ENCODE results near the gene NFU1. TPM values are rescaled to one million over a fixed set of nuclear protein-coding genes. Genes with fewer than 3 reads are reported as not detected.
A peak's percentile ranks its signal among the peaks of the same experiment; 100 is the strongest.

The NFU1 gene
- total and polyA plus RNA-seq, 9 of the 15 experiments (the other 6 are each of a cell fraction or from before 2014, with no cell fraction given), result 33.3 to 61.8 (median 53.7) TPM

- Histone ChIP-seq H3K9ac (ENCODE audit: insufficient read depth in 1 of 2, low read depth in 2 of 2, low read length in 2 of 2) (no peak overlapping the region), H3K4me1 (replicated peaks in 1 of 2; ENCODE audit: control insufficient read depth in 2 of 2, insufficient read depth in 2 of 2, low read length in 2 of 2) (peaks cover 0 to 5% of the 10 kb centered on the region in 2 experiments; a peak in 2 of 5 replicates), H3K9me3 (replicated peaks; ENCODE audit: control insufficient read depth, insufficient read depth, low read depth, low read length) (no peaks in the 10 kb centered on the region), H3K36me3 (ENCODE audit: control insufficient read depth, insufficient read depth, low read length) (peaks cover 25% of the 10 kb centered on the region; the same call in 2 of the 3 replicates), H3K4me3 (no peak overlapping the region), H2AFZ (ENCODE audit: low read depth, low read length) (no peak overlapping the region), H3K27me3 (ENCODE audit: control insufficient read depth in 2 of 2, insufficient read depth in 2 of 2, low read length in 2 of 2) (no peaks in the 10 kb centered on the region), H3K27ac (ENCODE audit: extremely low read depth, low read depth, low read length) (0 out of 3 replicates have a peak overlapping the region, but pooled peaks have one; percentile 14), H3K9me1 (ENCODE audit: control insufficient read depth, insufficient read depth, low read length) (no peaks in the 10 kb centered on the region), H3K79me2 (ENCODE audit: control insufficient read depth, insufficient read depth, low read length) (peaks cover 73% of the 10 kb centered on the region), H3K4me2 (ENCODE audit: insufficient read depth, low read length) (no peak overlapping the region), H4K20me1 (replicated peaks; ENCODE audit: control insufficient read depth, insufficient read depth, low read length) (peaks cover 26% of the 10 kb centered on the region; the same call in 1 of the 2 replicates)
- in situ Hi-C loops (cut with MboI), result no loop called here
- DNase-seq (ENCODE audit: extremely low read depth in 1 of 4, low spot score in 3 of 4) (peak; percentile 39 to 68 (median 52)), FAIRE-seq (peak; percentile 61), ATAC-seq (peak; percentile 85)
- intact Hi-C loops (cut with micrococcal nuclease), result loop anchor here (1.0 to 10.0 kb wide), 4 partner anchors 12 to 337 kb away; partner anchors contain the start of genes GFPT1 and NFU1
- POLR2A ChIA-PET, result interaction anchor here (0.7 to 3.5 kb wide), 8 partner anchors 10 to 748 kb away, joined by 3 to 17 read pairs (median 6); partner anchors contain the start of genes GFPT1 and NFU1
- WGBS (ENCODE audit: insufficient coverage, low coverage, missing lambda C conversion rate), result 44% methylated on average over 8 of the region's 8 CpGs
- no TSS peak for BruUV-seq (replicated peaks)
- CTCF ChIA-PET (ENCODE audit: low intra/inter-chr PET ratio), result interaction anchor here (0.9 kb wide), 2 partner anchors 100 to 339 kb away, joined by 3 to 4 read pairs; no protein-coding TSS in a partner anchor
- TF ChIP-seq HDAC3 (IDR thresholded peaks at IDR 0.05; ENCODE audit: borderline replicate concordance, partially characterized antibody), result peak; percentile 43
- no peak for TF ChIP-seq PHB (CRISPR knock-in tag; IDR thresholded peaks at IDR 0.05)
- TF ChIP-seq CEBPB (tag; IDR thresholded peaks at IDR 0.05), result no peak
- peak; percentile 52 to 73 for TF ChIP-seq RAD21 (CRISPR knock-in tag; conservative IDR thresholded peaks at IDR 0.05 in 1 of 2, IDR thresholded peaks at IDR 0.05 in 1 of 2)
- TF ChIP-seq WHSC1 (IDR thresholded peaks at IDR 0.05; ENCODE audit: low read length), result no peak
- TF ChIP-seq ZNF324 (CRISPR knock-in tag; IDR thresholded peaks at IDR 0.05), result no peak
- TF ChIP-seq PTRF (tag; IDR thresholded peaks at IDR 0.05), result no peak
- TF ChIP-seq ZNF384 (IDR thresholded peaks at IDR 0.05; ENCODE audit: low read depth, low read length), result no peak
- TF ChIP-seq RBBP5 (IDR thresholded peaks at IDR 0.05; ENCODE audit: borderline replicate concordance, insufficient read depth, low read length, poor library complexity, severe bottlenecking), result no peak
- no peak for TF ChIP-seq ADNP (tag; IDR thresholded peaks at IDR 0.05)
- no peak for TF ChIP-seq MEIS2 (IDR thresholded peaks at IDR 0.05; ENCODE audit: partially characterized antibody)
- TF ChIP-seq BDP1 (IDR thresholded peaks at IDR 0.05; ENCODE audit: insufficient read depth, insufficient read length), result no peak
- TF ChIP-seq NFIC (IDR thresholded peaks at IDR 0.05), result no peak
- no peak for TF ChIP-seq NFRKB (IDR thresholded peaks at IDR 0.05; ENCODE audit: low read depth)
- no peak for TF ChIP-seq FUS (optimal IDR thresholded peaks at IDR 0.05; ENCODE audit: low read depth, low read length)
- TF ChIP-seq PHTF2 (CRISPR knock-in tag; IDR thresholded peaks at IDR 0.05), result no peak
- TF ChIP-seq CAMTA2 (CRISPR knock-in tag; conservative IDR thresholded peaks at IDR 0.05), result no peak
- TF ChIP-seq FOXP4 (CRISPR knock-in tag; IDR thresholded peaks at IDR 0.05; ENCODE audit: borderline replicate concordance), result no peak
- TF ChIP-seq YY1 (IDR thresholded peaks at IDR 0.05; ENCODE audit: borderline replicate concordance in 1 of 3, control insufficient read depth in 1 of 3, extremely low read depth in 1 of 3, insufficient read depth in 3 of 3, insufficient read length in 1 of 3, insufficient replicate concordance in 2 of 3, low read depth in 1 of 3, low read length in 2 of 3), result peak in 1 of 3 experiments; percentile 37
- no peak for TF ChIP-seq NCOA1 (IDR thresholded peaks at IDR 0.05; ENCODE audit: low read depth)
These were observed 61.5 kb downstream of the NFU1 start for GRCh38 chr2:69375494-69376353.

Data from K562 (cell line).